IPS-20b (cell line): ENCODE measurements around the gene AK4.
"Not testable (repeated sequence)": the region's sequence is repeated elsewhere in the genome, so short reads cannot be mapped to it uniquely, and the experiment has no call there.

Experiments used
- H3K27ac ChIP-seq: one replicate; pipeline ENCODE4 v1.5.1; 2013; ENCODE audit warnings: low read length
- H3K27me3 ChIP-seq: 2 replicates; pipeline ENCODE4 v1.6.1; 2013; ENCODE audit warnings: mild to moderate bottlenecking, low read length, inconsistent platforms; ENCODE audit not compliant: insufficient read depth
- H3K36me3 ChIP-seq: 2 replicates; pipeline ENCODE4 v1.6.1; 2013; ENCODE audit warnings: low read depth, mild to moderate bottlenecking, inconsistent platforms, low read length, moderate library complexity; ENCODE audit not compliant: insufficient read depth
- H3K4me1 ChIP-seq: 2 replicates; pipeline ENCODE4 v1.6.1; 2013; ENCODE audit warnings: mild to moderate bottlenecking, control low read depth, inconsistent platforms, low read length, moderate library complexity; ENCODE audit not compliant: insufficient read depth
- H3K4me3 ChIP-seq: 2 replicates; pipeline ENCODE4 v1.5.1; 2013; ENCODE audit warnings: mild to moderate bottlenecking, low read length, inconsistent platforms
- H3K9ac ChIP-seq: 2 replicates; pipeline ENCODE4 v1.6.1; 2013; ENCODE audit warnings: low read depth, mild to moderate bottlenecking, inconsistent platforms, low read length, moderate library complexity
- H3K9me3 ChIP-seq: 2 replicates; pipeline ENCODE4 v1.6.1; 2013; ENCODE audit warnings: mild to moderate bottlenecking, low read depth, low read length, inconsistent platforms; ENCODE audit not compliant: insufficient read depth

The AK4 gene

DNA sequence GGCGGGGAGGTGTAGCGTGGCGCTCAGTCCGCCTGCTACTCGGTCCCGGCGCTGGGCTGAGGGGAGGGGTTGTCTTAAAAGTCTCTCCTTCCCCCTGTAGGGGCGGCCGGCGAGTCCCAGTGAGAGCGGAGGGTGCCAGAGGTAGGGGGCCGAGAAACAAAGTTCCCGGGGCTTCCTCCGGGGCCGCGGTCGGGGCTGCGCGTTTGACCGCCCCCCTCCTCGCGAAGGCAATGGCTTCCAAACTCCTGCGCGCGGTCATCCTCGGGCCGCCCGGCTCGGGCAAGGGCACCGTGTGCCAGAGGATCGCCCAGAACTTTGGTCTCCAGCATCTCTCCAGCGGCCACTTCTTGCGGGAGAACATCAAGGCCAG, at the start of gene AK4:
AK4 (plus strand) TSS at position 26 of the 370 bp plus-strand sequence; CDS start at position 231, 205 bp downstream.
- H3K9me3 ChIP-seq, H3K36me3 ChIP-seq: not testable (repeated sequence)
- peak within 1 kb of the TSS; percentile 8 for H3K27ac ChIP-seq
- peak within 1 kb of the TSS; percentile 76 for H3K9ac ChIP-seq
- peak within 1 kb of the TSS; percentile 79 for H3K4me3 ChIP-seq
- peaks cover 30% of the 10 kb centered on the region for H3K4me1 ChIP-seq
- peaks cover 69% of the 10 kb centered on the region for H3K27me3 ChIP-seq

DNA sequence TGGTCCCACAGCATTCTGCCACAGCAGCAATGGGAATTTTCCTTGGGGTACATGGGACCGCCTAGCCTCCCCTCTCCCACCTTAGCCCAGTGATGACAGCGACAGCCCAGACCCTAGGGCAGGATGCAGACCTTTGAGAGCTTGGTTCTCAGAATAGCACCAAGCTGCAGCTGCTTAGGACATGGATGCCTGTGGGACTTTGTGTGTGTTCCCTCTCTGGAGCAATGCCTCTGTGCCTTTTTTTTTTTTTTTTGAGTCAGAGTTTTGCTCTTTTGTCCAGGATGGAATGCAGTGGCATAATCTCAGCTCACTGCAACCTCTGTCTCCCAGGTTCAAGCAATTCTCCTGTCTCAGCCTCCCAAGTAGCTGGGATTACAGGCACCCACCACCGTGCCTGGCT, 44.2 kb upstream of the AK4 start:
- Histone ChIP-seq H3K9me3 (no peaks in the 10 kb centered on the region), H3K27ac (no peak overlapping the region), H3K27me3 (no peaks in the 10 kb centered on the region), H3K9ac (no peak overlapping the region), H3K4me1 (no peaks in the 10 kb centered on the region), H3K36me3 (no peaks in the 10 kb centered on the region), H3K4me3 (no peak overlapping the region)

DNA sequence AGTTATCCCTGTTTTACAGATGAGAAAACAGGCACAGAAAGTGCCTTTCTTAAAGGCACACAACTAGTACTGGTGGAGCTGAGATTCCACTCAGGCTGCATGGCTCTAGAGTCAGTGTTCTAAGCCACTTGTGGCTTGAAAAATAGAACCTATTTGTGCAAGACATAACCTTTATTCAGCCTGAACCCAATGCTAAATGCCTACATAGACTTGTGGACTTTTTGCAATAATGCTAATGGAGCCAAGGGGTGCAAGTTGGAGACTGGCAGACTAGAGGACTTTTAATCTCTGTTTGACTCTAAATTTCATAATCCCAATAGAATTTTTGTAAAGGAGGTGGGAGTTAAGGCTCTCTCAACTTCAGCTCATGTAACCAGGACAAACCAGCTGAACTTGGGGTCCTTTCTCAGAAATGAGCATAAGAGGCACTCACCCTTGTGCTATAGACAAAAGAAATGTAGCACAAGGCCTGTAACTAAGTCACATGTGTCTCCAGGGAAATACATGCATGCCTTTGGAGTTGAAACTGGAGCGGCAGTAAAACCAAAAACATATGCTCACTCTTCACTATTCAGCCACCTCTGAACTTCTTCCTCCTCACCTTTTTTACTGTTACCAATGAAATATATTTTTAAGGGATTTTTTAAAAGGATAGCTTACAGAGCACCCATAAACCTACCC, 43.0 kb upstream of the AK4 start:
- H3K9me3 ChIP-seq: no peaks in the 10 kb centered on the region
- H3K36me3 ChIP-seq: no peaks in the 10 kb centered on the region
- H3K27me3 ChIP-seq: no peaks in the 10 kb centered on the region
- H3K4me3 ChIP-seq: no peak overlapping the region
- no peak overlapping the region for H3K9ac ChIP-seq
- H3K4me1 ChIP-seq: no peaks in the 10 kb centered on the region
- no peak overlapping the region for H3K27ac ChIP-seq

DNA sequence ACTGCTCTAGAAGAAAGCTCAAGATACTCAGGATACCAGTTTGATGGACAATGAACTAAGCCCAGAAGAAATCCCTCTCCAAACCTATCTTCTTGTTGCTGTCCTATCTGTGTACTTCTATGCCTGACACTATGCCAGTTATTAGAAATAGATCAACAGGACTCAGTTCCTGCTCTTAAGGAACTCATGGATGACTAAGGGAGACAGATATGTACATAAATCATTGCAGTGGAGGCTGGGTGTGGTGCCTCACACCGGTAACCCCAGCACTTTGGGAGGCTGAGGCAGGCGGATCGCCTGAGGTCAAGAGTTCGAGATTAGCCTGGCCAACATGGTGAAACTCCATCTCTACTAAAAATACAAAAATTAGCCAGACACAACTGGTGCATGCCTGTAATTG, 42.4 kb upstream of the AK4 start:
- Histone ChIP-seq H3K4me1 (no peaks in the 10 kb centered on the region), H3K36me3 (no peaks in the 10 kb centered on the region), H3K9ac (no peak overlapping the region), H3K9me3 (no peaks in the 10 kb centered on the region), H3K27ac (no peak overlapping the region), H3K4me3 (no peak overlapping the region), H3K27me3 (no peaks in the 10 kb centered on the region)

GRCh38 chr1:65108025-65108642, 39.9 kb upstream of the AK4 start:
- Histone ChIP-seq H3K27ac (no peak overlapping the region), H3K4me3 (no peak overlapping the region), H3K36me3 (no peaks in the 10 kb centered on the region), H3K27me3 (no peaks in the 10 kb centered on the region), H3K4me1 (no peaks in the 10 kb centered on the region), H3K9ac (no peak overlapping the region), H3K9me3 (no peaks in the 10 kb centered on the region)

- Histone ChIP-seq H3K4me3 (no peak overlapping the region), H3K4me1 (no peaks in the 10 kb centered on the region), H3K36me3 (no peaks in the 10 kb centered on the region), H3K9me3 (no peaks in the 10 kb centered on the region), H3K27ac (no peak overlapping the region), H3K9ac (no peak overlapping the region), H3K27me3 (no peaks in the 10 kb centered on the region)
These were observed 38.5 kb upstream of the AK4 start for GRCh38 chr1:65109487-65109886.

DNA sequence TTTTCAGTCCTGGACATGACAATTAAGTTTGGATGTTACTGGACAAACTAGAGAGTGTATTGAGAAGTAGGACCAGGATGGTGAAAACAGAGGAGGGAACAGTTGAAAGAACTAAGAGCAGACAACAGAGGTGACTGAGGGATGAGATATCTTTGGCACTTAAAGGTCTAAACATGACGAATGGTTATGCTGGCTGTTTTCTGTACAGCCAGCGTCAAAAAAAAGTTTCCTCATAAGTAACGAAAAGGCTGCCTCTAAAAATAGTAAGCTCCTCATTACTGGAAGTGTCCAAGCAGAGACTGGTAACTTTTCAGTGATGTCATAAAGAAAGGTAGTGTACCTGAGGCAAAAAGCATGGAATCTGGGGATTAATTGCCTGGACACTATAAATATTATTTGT, 35.2 kb upstream of the AK4 start:
- Histone ChIP-seq H3K27ac (no peak overlapping the region), H3K27me3 (no peaks in the 10 kb centered on the region), H3K4me3 (no peak overlapping the region), H3K9ac (no peak overlapping the region), H3K4me1 (no peaks in the 10 kb centered on the region), H3K36me3 (no peaks in the 10 kb centered on the region), H3K9me3 (no peaks in the 10 kb centered on the region)

GRCh38 chr1:65113298-65113697, 34.7 kb upstream of the AK4 start:
- H3K36me3 ChIP-seq: no peaks in the 10 kb centered on the region
- H3K9me3 ChIP-seq: no peaks in the 10 kb centered on the region
- H3K9ac ChIP-seq: no peak overlapping the region
- no peaks in the 10 kb centered on the region for H3K27me3 ChIP-seq
- no peaks in the 10 kb centered on the region for H3K4me1 ChIP-seq
- H3K4me3 ChIP-seq: no peak overlapping the region
- no peak overlapping the region for H3K27ac ChIP-seq

DNA sequence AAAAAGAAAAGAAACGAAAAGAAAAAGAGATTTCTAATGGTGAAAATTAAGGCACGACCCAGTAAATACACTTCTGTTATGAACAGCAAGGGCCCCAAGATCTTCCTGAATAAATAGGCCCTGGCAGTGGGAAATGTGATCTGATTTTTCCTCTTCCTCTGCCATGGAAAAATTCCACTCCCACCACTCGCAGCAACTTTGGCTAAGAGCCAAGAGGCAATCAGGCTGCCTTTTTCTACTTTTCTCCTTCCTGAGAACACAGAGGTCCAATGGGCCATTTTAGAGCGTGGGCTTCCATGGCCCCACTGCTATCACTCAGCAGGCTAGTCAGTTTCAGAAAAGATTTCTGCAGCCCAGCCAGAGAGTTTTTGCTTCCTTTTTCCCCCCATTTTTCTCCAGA, 33.7 kb upstream of the AK4 start:
- H3K9ac ChIP-seq: no peak overlapping the region; the same call in 1 of the 2 replicates
- no peaks in the 10 kb centered on the region for H3K27me3 ChIP-seq
- no peaks in the 10 kb centered on the region for H3K36me3 ChIP-seq
- no peak overlapping the region for H3K27ac ChIP-seq
- no peaks in the 10 kb centered on the region for H3K9me3 ChIP-seq
- H3K4me3 ChIP-seq: no peak overlapping the region
- H3K4me1 ChIP-seq: no peaks in the 10 kb centered on the region

DNA sequence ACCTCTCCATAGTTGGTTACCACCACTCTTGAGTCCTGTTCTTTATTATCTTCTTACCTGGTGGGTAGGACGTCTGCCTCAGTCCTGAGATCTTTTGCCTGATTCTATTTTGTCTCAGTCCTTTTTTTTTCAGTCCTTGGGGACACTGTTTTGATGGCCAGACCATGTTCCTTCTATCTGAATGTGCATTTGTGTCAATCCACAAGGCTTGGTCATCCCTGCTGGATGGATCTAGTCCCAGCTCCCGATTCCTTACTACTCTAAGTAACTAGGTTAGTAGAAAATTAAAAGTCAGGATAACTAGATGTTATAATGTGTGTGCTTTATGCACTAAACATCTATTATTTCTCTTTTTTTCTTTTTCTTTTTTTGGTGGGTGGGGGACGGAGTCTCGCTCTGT, 28.1 kb upstream of the AK4 start:
- Histone ChIP-seq H3K4me3 (no peak overlapping the region), H3K27me3 (no peaks in the 10 kb centered on the region), H3K9me3 (no peaks in the 10 kb centered on the region), H3K9ac (no peak overlapping the region), H3K36me3 (no peaks in the 10 kb centered on the region), H3K27ac (no peak overlapping the region), H3K4me1 (no peaks in the 10 kb centered on the region)

DNA sequence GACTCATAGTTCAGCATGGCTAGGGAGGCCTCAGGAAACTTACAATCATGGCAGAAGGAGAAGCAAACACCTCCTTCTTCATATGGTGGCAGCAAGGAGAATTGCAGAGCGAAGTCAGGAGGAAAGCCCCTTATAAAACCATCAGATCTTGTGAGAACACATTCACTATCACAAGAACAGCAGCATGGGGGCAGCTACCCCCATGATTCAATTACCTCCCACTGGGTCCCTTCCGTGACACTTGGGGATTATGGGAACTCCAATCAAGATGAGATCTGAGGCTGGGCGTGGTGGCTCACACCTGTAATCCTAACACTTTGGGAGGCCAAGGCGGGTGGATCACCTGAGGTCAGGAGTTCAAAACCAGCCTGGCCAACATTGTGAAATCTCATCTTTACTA, 18.9 kb upstream of the AK4 start:
- not testable (repeated sequence) for H3K4me3 ChIP-seq, H3K27me3 ChIP-seq, H3K9ac ChIP-seq, H3K36me3 ChIP-seq, H3K9me3 ChIP-seq, H3K4me1 ChIP-seq, H3K27ac ChIP-seq

- H3K9ac ChIP-seq: no peak overlapping the region
- peaks cover 5% of the 10 kb centered on the region; the same call in 1 of the 2 replicates for H3K4me1 ChIP-seq
- no peaks in the 10 kb centered on the region for H3K27me3 ChIP-seq
- H3K36me3 ChIP-seq: no peaks in the 10 kb centered on the region
- H3K27ac ChIP-seq: no peak overlapping the region
- H3K4me3 ChIP-seq: no peak overlapping the region
- no peaks in the 10 kb centered on the region for H3K9me3 ChIP-seq
These were observed 9.5 kb upstream of the AK4 start for GRCh38 chr1:65138524-65138923.
